Fibroblast of lung (primary cell): Measurements from ENCODE around the gene PBX4.

Source experiments
- CTCF ChIP-seq, 2 donors: IDR thresholded peaks in 1 of 2; conservative IDR thresholded peaks in 1 of 2; 1 replicate in 1 of 2; 2 replicates in 1 of 2; pipeline ENCODE4 v1.5.1; 2011 to 2012; ENCODE audit warnings: low read length in 2 of 2, control low read depth in 1 of 2, inconsistent platforms in 1 of 2, low read depth in 1 of 2, mild to moderate bottlenecking in 1 of 2
- EZH2 ChIP-seq: IDR thresholded peaks from 2 replicates; pipeline ENCODE4 v1.5.1; 2012; ENCODE audit warnings: low read length, control low read depth, mild to moderate bottlenecking; ENCODE audit errors: missing control alignments

- TF ChIP-seq CTCF (conservative IDR thresholded peaks at IDR 0.05 in 1 of 2, IDR thresholded peaks at IDR 0.05 in 1 of 2; ENCODE audit: low read depth in 1 of 2, low read length in 2 of 2) = no peak
- no peak for TF ChIP-seq EZH2
Measured at GRCh38 chr19:19530423-19530804, 88.1 kb downstream of the PBX4 start.
